Subcutaneous abdominal adipose tissue (tissue), 5 donors: ENCODE measurements around the gene RBM10.
A peak's percentile ranks its signal among the peaks of the same experiment; 100 is the strongest.

ENCODE experiments used
- H3K27ac ChIP-seq: one replicate; pipeline ENCODE4 v1.7.0; 2013; ENCODE audit warnings: low read depth, mild to moderate bottlenecking, inconsistent platforms, low read length, moderate library complexity
- H3K27me3 ChIP-seq, 5 donors: one replicate each; pipeline ENCODE4 v1.7.0; 2013; ENCODE audit warnings: low read length in 5 of 5, inconsistent platforms in 1 of 5; ENCODE audit not compliant: control insufficient read depth in 5 of 5, insufficient read depth in 4 of 5
- H3K36me3 ChIP-seq, 5 donors: one replicate each; pipeline ENCODE4 v1.7.0; 2013; ENCODE audit warnings: low read length in 5 of 5; ENCODE audit not compliant: control insufficient read depth in 5 of 5, insufficient read depth in 5 of 5
- H3K4me1 ChIP-seq, 5 donors: one replicate each; pipeline ENCODE4 v1.7.0; 2013; ENCODE audit warnings: low read length in 5 of 5, mild to moderate bottlenecking in 3 of 5, moderate library complexity in 1 of 5; ENCODE audit not compliant: control insufficient read depth in 5 of 5, insufficient read depth in 5 of 5
- H3K4me3 ChIP-seq, 5 donors: one replicate each; pipeline ENCODE4 v1.7.0; 2013; ENCODE audit warnings: low read length in 5 of 5, low read depth in 1 of 5
- H3K9ac ChIP-seq, 5 donors: one replicate each; pipeline ENCODE4 v1.7.0; 2013; ENCODE audit warnings: low read length in 5 of 5, mild to moderate bottlenecking in 4 of 5, moderate library complexity in 3 of 5
- H3K9me3 ChIP-seq, 5 donors: one replicate each; pipeline ENCODE4 v1.7.0; 2013; ENCODE audit warnings: low read length in 5 of 5; ENCODE audit not compliant: control insufficient read depth in 5 of 5
- donor health status: healthy.
- donor health status: healthy.
- donor health status: healthy.
- donor health status: healthy.
- donor health status: healthy.

The RBM10 gene

DNA sequence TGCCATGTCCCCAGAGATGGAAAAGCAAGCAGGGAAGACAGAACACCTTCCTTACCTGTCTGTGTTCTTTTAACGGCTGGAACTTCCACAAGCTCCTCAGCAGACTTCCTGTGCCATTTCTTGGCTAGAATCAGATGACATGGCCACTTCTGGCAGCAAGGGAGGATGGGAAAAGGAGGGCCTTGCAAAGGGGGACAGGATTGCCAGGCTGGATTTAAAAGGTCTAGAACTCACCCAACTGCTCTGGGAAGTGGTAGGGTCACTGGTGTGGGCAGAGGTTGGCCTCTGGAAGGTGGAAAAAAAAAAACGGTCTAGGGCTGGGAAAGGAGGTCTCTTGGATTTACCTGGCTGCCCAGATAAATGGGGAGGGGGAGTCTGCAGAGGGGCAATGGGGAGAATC is 86.1 kb downstream of the RBM10 start:
- Histone ChIP-seq H3K9me3 (no peaks in the 10 kb centered on the region), H3K4me3 (no peak overlapping the region), H3K36me3 (peaks cover 0 to 30% (median 22%) of the 10 kb centered on the region in 5 donors), H3K27me3 (peaks cover 0 to 13% (median 4%) of the 10 kb centered on the region in 5 donors), H3K4me1 (peaks cover 3 to 13% (median 10%) of the 10 kb centered on the region in 5 donors), H3K27ac (no peak overlapping the region), H3K9ac (no peak overlapping the region)

DNA sequence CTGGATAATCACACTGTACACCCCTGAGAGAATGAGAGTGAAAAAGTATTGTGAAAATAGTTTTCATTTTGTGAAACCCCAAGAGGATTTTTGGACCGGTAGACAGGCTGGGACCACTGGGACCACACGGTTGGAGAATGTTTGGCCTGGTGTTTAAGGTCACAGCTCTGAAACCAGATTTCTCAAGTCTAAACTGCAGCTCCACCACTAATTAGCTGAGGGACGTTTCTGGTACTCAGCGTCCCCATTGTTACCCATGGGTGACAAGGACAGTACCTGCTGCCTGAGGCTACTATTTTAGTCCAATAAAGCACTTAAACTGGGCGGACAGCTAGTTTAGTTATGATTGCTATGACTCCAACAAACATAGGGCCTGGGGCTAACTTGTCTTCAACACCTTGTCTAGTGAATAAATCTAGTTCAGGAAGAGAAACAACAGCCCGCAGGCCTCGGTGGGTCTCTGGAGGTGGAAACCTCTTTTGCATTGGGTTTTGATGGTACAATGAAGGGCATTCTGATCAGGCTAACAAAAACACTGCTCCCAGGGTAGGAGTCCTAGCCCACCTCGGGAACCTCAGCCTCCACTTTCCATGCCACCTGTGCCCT is 87.3 kb downstream of the RBM10 start:
- Histone ChIP-seq H3K27ac (peak overlapping the region; percentile 88), H3K4me3 (peak overlapping the region; percentile 53 to 79 (median 72)), H3K36me3 (peaks cover 0 to 19% (median 10%) of the 10 kb centered on the region in 5 donors), H3K4me1 (peaks cover 3 to 13% (median 10%) of the 10 kb centered on the region in 5 donors), H3K27me3 (peaks cover 0 to 13% (median 4%) of the 10 kb centered on the region in 5 donors), H3K9me3 (no peaks in the 10 kb centered on the region), H3K9ac (peak overlapping the region in 4 of 5 donors; percentile 14 to 78 (median 70))

DNA sequence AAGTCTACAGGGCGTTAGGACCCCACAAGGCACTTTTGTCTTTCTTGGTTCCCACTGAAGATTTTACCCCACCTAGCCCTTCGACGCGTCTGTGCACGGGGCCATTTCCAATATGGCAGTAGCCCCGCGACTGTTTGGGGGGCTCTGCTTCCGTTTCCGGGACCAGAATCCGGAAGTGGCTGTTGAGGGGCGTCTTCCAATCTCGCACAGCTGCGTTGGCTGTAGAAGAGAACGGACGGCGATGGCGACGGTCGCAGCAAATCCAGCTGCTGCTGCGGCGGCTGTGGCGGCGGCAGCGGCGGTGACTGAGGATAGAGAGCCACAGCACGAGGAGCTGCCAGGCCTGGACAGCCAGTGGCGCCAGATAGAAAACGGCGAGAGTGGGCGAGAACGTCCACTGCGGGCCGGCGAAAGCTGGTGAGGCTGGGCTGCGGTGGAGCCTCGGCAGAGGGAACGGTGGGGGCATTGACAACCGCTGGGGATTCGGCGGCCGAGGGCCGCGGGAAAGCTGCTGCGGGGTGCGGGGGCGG is 87.8 kb downstream of the RBM10 start, which contains the start of gene USP11:
TSS of gene USP11 (plus strand) at position 207 of the 530 bp plus-strand sequence. CDS start at position 242, 35 bp downstream.
- peaks cover 0 to 13% (median 9%) of the 10 kb centered on the region in 5 donors for H3K36me3 ChIP-seq
- H3K9me3 ChIP-seq: no peaks in the 10 kb centered on the region
- H3K27me3 ChIP-seq: peaks cover 0 to 13% (median 4%) of the 10 kb centered on the region in 5 donors
- H3K4me3 ChIP-seq: peak within 1 kb of the TSS; percentile 67 to 79 (median 72)
- H3K9ac ChIP-seq: peak within 1 kb of the TSS; percentile 40 to 89 (median 78)
- H3K4me1 ChIP-seq: peaks cover 3 to 13% (median 10%) of the 10 kb centered on the region in 5 donors
- peak within 1 kb of the TSS; percentile 88 for H3K27ac ChIP-seq

DNA sequence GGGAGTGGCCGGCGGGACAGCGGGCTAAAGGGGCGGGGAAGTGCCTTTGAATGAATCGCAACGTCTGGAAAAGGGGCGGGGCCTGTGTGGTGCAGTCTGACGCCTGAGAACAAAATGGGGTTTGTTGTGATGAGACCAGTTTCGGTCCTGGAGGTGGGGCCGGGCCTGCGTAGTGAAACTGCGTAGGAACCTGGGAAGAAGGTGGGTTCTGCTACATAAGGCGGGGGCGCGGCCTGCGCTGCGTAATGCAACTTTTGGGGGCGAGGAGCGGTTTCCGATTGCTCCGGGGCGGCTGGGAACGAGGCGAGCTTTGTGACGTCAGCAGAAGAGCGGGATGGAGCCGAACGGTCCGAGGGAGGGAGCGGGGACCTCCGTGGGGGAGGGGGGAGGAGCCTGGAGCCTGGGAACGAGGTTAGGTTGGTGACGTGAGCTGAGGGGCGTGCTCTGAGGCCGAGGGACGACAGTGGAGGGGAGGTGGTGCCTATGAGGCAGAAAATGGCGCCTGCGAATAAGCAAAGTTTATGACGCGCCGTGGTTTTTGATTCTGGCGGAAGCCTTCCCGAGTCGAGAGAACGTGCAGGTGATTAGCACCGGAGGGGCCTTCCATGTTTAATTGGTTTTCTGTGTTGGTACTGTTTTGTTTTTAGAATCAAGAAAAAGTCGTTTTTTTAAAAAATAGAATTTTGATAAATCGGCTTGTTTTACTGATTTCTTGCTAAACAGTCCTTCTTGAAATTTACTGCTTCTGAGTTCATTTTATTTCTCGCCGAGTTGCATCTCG is 88.5 kb downstream of the RBM10 start:
- H3K9ac ChIP-seq: peak overlapping the region; percentile 40 to 89 (median 78)
- peaks cover 0 to 9% (median 5%) of the 10 kb centered on the region in 5 donors for H3K36me3 ChIP-seq
- peaks cover 3 to 13% (median 10%) of the 10 kb centered on the region in 5 donors for H3K4me1 ChIP-seq
- H3K4me3 ChIP-seq: peak overlapping the region; percentile 62 to 79 (median 72)
- peak overlapping the region; percentile 88 for H3K27ac ChIP-seq
- H3K27me3 ChIP-seq: peaks cover 0 to 13% (median 4%) of the 10 kb centered on the region in 5 donors
- H3K9me3 ChIP-seq: no peaks in the 10 kb centered on the region

DNA sequence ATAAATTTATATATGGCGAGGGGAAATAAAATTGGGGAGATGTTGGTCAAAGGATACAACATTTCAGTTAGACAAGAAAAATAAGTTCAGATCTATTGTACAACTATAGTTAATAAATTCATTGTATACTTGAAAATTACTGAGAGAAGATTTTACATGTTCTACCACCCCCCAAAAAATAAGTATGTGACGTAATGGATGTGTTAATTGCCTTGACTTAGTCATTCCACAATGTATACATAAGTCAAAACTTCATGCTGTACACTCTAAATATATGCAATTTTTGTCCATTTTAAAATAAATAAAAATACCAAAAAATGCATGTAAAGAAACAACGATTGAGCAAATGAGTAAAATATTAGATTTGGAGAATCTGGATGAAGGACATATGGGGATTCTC is 89.6 kb downstream of the RBM10 start:
- Histone ChIP-seq H3K9ac (peak overlapping the region in 3 of 5 donors; percentile 40 to 86 (median 69)), H3K4me3 (peak overlapping the region in 3 of 5 donors; percentile 62 to 76 (median 72)), H3K27ac (peak overlapping the region; percentile 88), H3K27me3 (peaks cover 0 to 17% (median 10%) of the 10 kb centered on the region in 5 donors), H3K4me1 (peaks cover 3 to 13% (median 10%) of the 10 kb centered on the region in 5 donors), H3K36me3 (peaks cover 0 to 4% (median 0%) of the 10 kb centered on the region in 5 donors), H3K9me3 (no peaks in the 10 kb centered on the region)

DNA sequence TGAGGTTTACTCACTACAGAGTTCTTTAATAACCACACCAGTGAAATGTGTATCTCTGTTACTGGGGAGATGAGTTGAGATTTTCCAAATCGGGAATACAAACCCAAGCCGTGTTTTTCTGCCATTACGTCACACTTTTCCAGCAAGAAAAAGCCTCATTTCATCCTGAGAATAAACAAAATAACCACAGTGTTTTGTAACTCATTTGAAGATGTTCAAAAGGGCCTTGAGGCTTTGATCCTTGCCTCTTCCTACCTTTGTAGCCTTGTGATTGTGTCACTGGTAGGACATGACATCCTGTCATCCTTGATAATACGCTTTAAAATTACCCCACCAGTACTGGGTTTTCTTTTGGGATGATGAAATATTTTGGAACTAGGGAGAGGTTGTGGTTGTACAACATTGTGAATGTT is 90.7 kb downstream of the RBM10 start:
- H3K36me3 ChIP-seq: peaks cover 0 to 15% (median 11%) of the 10 kb centered on the region in 5 donors
- H3K4me3 ChIP-seq: no peak overlapping the region
- peak overlapping the region; percentile 88 for H3K27ac ChIP-seq
- H3K27me3 ChIP-seq: peaks cover 0 to 19% (median 15%) of the 10 kb centered on the region in 5 donors
- H3K9ac ChIP-seq: no peak overlapping the region
- no peaks in the 10 kb centered on the region for H3K9me3 ChIP-seq
- peaks cover 3 to 13% (median 10%) of the 10 kb centered on the region in 5 donors for H3K4me1 ChIP-seq
